GM19043 (cell line): ENCODE measurements around the gene ITSN1.

Source experiments
- ATAC-seq: cut with Tn5 transposase; IDR thresholded peaks from one replicate; pipeline ENCODE4 v1.9.1; 2021; ENCODE audit warnings: low read depth; ENCODE audit not compliant: unreplicated experiment

ITSN1 gene

GRCh38 chr21:33829844-33830243 lies 187.5 kb downstream of the ITSN1 start:
- ATAC-seq, result no peak

GRCh38 chr21:33831962-33832659 lies 189.8 kb downstream of the ITSN1 start:
- no peak for ATAC-seq

DNA sequence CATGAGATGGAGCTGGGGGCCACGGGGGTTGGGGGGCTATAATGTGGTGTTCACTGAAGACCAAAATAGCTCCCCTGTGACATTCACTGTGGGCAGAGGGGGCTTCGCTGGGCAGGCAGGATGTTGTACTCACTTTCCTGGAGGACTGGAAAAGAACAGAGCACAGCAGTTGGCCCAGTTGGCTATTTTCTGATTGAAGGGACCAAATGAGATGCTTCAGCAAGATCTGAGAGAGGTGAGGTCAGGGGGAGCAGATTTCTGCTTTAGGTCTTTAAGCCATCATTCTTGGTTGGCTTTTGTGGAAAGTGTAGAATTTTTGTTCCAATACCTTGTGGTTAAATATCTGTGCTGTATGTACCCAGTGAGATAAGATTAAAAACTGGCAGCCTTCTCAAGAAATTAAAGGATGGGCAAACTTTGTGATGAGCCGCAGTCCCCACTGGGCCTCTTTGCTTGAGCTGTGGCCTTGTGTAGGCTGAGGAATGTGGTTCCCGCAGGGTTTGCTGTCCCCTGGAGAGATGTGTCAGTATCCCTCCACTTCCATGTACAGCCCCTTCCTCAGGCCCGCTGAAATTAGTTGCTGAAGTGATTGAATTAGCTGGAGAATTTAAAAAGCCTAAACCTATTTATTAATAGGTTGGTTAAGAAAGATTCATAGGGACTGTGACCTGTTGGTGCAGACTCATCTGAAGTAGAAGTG lies 192.7 kb downstream of the ITSN1 start:
- ATAC-seq, result no peak

DNA sequence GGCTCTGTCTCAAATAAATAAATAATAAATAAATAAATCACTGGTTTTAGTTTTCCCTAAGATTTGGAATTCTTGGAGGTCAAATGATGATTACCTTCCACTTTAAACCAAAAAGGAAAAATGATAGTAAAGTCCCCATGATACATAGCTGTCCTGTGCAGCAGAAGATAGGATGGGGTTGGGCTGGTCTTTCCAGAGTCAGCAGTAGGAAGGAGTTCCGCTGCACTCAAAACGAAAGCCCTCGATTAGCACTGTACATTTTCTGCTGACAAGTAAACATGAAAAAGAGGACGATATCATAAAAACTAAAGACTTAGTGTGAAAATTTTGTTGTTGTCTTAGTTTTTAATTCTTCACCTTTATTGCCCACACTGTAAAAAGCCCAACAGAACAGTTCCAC lies 193.6 kb downstream of the ITSN1 start:
- no peak for ATAC-seq

DNA sequence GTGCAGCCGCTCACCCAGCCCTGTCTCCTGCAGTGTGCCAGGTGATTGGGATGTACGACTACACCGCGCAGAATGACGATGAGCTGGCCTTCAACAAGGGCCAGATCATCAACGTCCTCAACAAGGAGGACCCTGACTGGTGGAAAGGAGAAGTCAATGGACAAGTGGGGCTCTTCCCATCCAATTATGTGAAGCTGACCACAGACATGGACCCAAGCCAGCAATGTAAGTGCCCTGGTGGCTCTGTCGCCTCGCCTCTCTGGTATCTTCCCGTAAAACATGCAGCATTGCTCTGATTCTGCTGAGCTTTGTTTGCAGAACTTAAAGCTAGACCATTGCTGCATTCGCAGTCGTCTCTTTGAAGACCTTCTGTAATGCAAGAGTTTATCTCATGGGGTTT lies 194.1 kb downstream of the ITSN1 start:
- ATAC-seq, result no peak

- no peak for ATAC-seq
Observed at GRCh38 chr21:33839167-33839716, 196.9 kb downstream of the ITSN1 start.

DNA sequence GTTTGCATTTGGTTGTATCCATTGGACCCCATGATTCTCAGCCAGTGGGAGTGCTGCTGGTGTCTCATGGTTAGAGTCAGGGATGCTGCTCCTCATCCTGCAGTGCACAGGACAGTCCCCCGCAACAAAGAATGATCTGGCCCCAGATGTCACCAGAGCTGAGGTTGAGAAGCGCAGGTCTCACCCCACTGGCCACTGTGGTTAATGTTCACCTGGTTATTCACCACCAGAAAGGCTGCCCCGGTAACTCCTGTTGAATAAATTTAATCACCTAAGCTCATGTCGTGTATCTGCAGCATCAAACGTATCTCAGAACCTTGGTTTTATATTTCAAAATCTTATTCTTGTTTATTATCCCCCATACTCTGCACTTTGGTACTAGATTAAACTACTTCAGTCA lies 197.5 kb downstream of the ITSN1 start:
- no peak for ATAC-seq

- ATAC-seq, result no peak
Observed at GRCh38 chr21:33840771-33841170, 198.5 kb downstream of the ITSN1 start.

DNA sequence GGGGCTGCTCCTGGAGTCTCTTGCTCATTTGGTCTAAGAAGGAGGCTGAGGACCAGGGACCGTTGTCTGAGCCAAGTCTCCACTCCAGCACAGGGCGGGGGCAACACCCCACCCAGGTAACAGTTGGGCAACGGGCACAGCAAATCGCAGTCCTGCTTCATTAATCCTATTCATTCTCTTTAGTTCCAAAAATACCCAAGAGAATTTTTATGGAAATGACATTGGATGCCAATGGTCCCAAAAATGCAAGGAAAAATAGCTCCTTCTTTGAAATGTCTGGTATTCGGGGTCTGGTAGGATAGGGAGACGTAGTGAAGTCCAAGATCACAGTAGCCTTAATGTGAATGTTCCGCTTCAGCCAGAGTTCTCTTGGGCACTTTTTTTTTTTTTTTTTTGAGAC lies 199.3 kb downstream of the ITSN1 start:
- no peak for ATAC-seq

- no peak for ATAC-seq
Observed at GRCh38 chr21:33843216-33843615, 200.9 kb downstream of the ITSN1 start.

GRCh38 chr21:33844104-33844889 lies 202.0 kb downstream of the ITSN1 start:
- no peak for ATAC-seq

GRCh38 chr21:33844890-33845205 lies 202.5 kb downstream of the ITSN1 start:
- no peak for ATAC-seq

DNA sequence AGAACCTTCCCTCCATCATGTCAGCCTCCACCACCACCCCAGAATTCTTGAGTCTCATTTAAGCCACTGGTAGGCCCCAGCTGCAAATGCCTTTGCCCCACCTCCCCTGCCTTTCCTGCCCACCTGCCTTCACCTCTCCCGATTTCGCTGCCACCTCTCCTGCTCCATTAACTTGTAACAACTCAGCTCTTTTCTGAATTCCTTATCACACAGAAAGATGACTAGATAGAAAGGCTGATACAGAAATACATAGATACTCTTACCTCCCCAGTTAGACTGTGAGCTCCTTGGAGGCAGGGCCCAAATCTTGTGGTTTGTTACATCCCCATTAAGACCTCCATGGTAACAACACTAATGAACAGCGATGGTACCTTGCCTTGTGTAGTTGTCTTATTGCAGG lies 203.8 kb downstream of the ITSN1 start:
- ATAC-seq, result no peak

GRCh38 chr21:33847588-33848248 lies 205.4 kb downstream of the ITSN1 start:
- no peak for ATAC-seq

DNA sequence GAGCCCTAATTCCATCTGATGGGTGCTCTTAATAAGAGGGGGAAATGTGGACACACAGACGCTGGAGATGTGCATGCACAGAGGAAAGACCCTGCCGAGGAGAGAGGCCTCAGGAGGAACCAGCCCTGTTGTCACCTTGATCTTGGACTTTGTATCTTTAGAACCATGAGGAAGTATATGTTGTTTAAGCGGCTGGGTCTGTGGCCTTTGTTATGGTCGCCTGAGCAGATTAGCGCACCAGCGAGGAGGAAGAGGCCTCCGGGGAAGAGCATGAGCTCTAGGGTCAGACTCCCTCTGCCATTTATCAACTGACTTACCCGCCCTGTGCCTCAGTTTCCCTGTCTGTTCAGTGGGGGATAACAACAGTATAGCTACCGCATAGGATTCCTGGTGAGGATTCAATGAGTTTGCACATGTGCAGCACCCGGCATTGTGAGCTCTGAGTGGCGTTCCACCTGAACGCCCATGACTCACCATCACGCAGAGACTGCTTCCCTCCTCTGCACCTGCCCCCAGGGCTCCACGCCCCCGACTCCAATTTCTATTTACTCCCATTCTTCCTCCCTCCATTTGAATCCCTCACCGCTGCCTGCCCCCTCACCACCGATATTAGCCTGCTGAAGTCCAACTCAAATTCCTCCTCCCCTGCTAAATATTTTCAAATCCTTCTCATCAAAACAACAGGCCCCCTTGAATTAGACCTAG lies 206.1 kb downstream of the ITSN1 start:
- ATAC-seq, result no peak

- ATAC-seq, result no peak
Observed at GRCh38 chr21:33849834-33850233, 207.5 kb downstream of the ITSN1 start.

- no peak for ATAC-seq
Observed at GRCh38 chr21:33850401-33850800, 208.1 kb downstream of the ITSN1 start.

DNA sequence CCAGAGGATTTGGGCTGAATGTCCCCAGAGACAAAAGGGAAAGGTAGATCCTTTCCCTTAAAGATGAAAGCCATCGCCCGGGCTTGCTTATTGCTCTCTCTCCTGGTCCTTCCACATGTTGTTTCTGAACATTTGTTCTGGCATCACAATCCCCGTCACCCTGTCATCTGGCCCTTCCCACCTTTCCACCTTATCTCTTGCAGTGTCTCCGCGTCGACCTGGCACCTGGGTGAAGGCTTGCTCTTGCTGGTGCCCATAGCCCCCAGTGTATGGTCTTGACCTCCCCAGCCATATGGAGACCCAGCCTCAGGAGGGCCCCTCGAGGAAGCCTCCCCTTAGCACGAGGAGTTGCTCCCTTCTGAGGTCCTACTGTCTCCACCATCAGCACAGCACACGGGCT lies 208.7 kb downstream of the ITSN1 start:
- no peak for ATAC-seq

- ATAC-seq, result no peak
Observed at GRCh38 chr21:33852485-33852884, 210.2 kb downstream of the ITSN1 start.

GRCh38 chr21:33854604-33855003 lies 212.3 kb downstream of the ITSN1 start:
- no peak for ATAC-seq
